K562 (cell line): Measurements from ENCODE around the gene MPZL1. TPM values are rescaled to one million over a fixed set of nuclear protein-coding genes. Genes with fewer than 3 reads are reported as not detected.

Experiments
- C11orf30 ChIP-seq: fragments of 450-650 bp; IDR thresholded peaks from 2 replicates; pipeline ENCODE4 v1.6.1; 2016; ENCODE audit warnings: low read depth, mild to moderate bottlenecking
- CBX8 ChIP-seq: fragments of 200-600 bp; sonication (generic); IDR thresholded peaks from 2 replicates; pipeline ENCODE4 v1.6.1; 2012; ENCODE audit warnings: borderline replicate concordance, mixed run types, low read depth, mild to moderate bottlenecking, moderate library complexity, mixed read lengths, low read length, control low read depth, inconsistent platforms; ENCODE audit not compliant: poor library complexity, severe bottlenecking; ENCODE audit errors: extremely low read depth
- CEBPB ChIP-seq: fragments of 450-650 bp; IDR thresholded peaks from 2 replicates; pipeline ENCODE4 v1.6.1; 2016; ENCODE audit warnings: missing genetic modification characterization, missing compliant biosample characterization
- ELF4 ChIP-seq: fragments of 450-650 bp; formaldehyde crosslinking; IDR thresholded peaks from 2 replicates; pipeline ENCODE4 v1.4.0; 2022; ENCODE audit warnings: missing genetic modification characterization
- HLTF ChIP-seq: fragments of 450-650 bp; IDR thresholded peaks from 2 replicates; pipeline ENCODE4 v1.6.1; 2016
- ILF3 ChIP-seq: fragments of 450-650 bp; IDR thresholded peaks from 2 replicates; pipeline ENCODE4 v1.6.1; 2018; ENCODE audit warnings: antibody characterized with exemption, mild to moderate bottlenecking, moderate library complexity, borderline replicate concordance
- MIER1 ChIP-seq: fragments of 450-650 bp; IDR thresholded peaks from 2 replicates; pipeline ENCODE4 v1.6.1; 2016; ENCODE audit warnings: antibody characterized with exemption, mild to moderate bottlenecking, low read depth
- NR1H2 ChIP-seq: sonication (generic); formaldehyde crosslinking; IDR thresholded peaks from 2 replicates; pipeline ENCODE4 v1.4.0; 2020; ENCODE audit warnings: mild to moderate bottlenecking, missing genetic modification reagents
- NR3C1 ChIP-seq: sonication (generic); formaldehyde crosslinking; IDR thresholded peaks from 2 replicates; pipeline ENCODE4 v1.8.1; 2022; ENCODE audit warnings: missing genetic modification reagents
- THRAP3 ChIP-seq: fragments of 450-650 bp; IDR thresholded peaks from 2 replicates; pipeline ENCODE4 v1.6.1; 2016; ENCODE audit warnings: mild to moderate bottlenecking, inconsistent platforms, borderline replicate concordance
- TSC22D4 ChIP-seq: fragments of 450-650 bp; IDR thresholded peaks from 2 replicates; pipeline ENCODE4 v1.6.1; 2016; ENCODE audit warnings: missing genetic modification characterization, missing biosample characterization, control low read depth
- ZNF316 ChIP-seq: fragments of 450-650 bp; IDR thresholded peaks from 2 replicates; pipeline ENCODE4 v1.6.1; 2016
- ZNF551 ChIP-seq: fragments of 250-450 bp; sonication (Bioruptor Pico); IDR thresholded peaks from 2 replicates; pipeline ENCODE4 v1.5.0; 2021; ENCODE audit warnings: mild to moderate bottlenecking, moderate library complexity
- polyA plus RNA-seq, 8 experiments: library from polyadenylated mRNA; depleted of rRNA in 4 of 8; stranded (reverse) in 5 of 8; unstranded in 3 of 8; fragments of >200 nt; fragmentation: Nextera tagmentation in 2 of 8; fragmentation: Illumina TruSeq in 1 of 8; extraction: Ambion mirVana in 2 of 8; extraction: Trizol in 1 of 8; gene quantifications; 2 replicates each; pipeline versions ENCODE4 v1.2.1 to v1.2.3, GENCODE V29; 2011 to 2014; ENCODE audit warnings: inconsistent platforms in 1 of 8, missing spikeins in 1 of 8
- total RNA-seq, 7 experiments: library from RNA; depleted of rRNA in 6 of 7; stranded (reverse); fragments of >200 nt in 6 of 7; fragmentation: Illumina TruSeq in 2 of 7; extraction: Trizol in 2 of 7; gene quantifications; 2 replicates each; pipeline versions ENCODE4 v1.2.1 to v1.2.3, GENCODE V29; 2011 to 2021; ENCODE audit warnings: low replicate concordance in 1 of 7
- TF ChIP-seq, protein P1 (sequence below): fragments of 250-450 bp; sonication (Bioruptor Pico); IDR thresholded peaks from 2 replicates; pipeline ENCODE4 v1.5.1; 2021; ENCODE audit warnings: mild to moderate bottlenecking
- TF ChIP-seq, protein P2 (sequence below): fragments of 450-650 bp; IDR thresholded peaks from 2 replicates; pipeline ENCODE4 v1.6.1; 2016
- TF ChIP-seq, protein P3 (sequence below), 3 experiments: IDR thresholded peaks in 2 of 3; conservative IDR thresholded peaks in 1 of 3; 2 replicates each; pipeline ENCODE4 v1.5.1; 2011 to 2012; ENCODE audit warnings: low read length in 3 of 3, mild to moderate bottlenecking in 3 of 3, control low read depth in 2 of 3, improper control_type of control experiment in 1 of 3, inconsistent platforms in 1 of 3, low read depth in 1 of 3, mixed read lengths in 1 of 3, moderate library complexity in 1 of 3; ENCODE audit not compliant: insufficient read depth in 2 of 3
- TF ChIP-seq, protein P4 (sequence below), 2 experiments: fragments of 450-650 bp; IDR thresholded peaks; 2 replicates each; pipeline ENCODE4 v1.6.1; 2016; ENCODE audit warnings: mild to moderate bottlenecking in 2 of 2, borderline replicate concordance in 1 of 2, low read depth in 1 of 2, moderate library complexity in 1 of 2

The MPZL1 gene
- total and polyA plus RNA-seq, 9 of the 15 experiments (the other 6 are each of a cell fraction or from before 2014, with no cell fraction given), result 14.5 to 153 (median 66.5) TPM

DNA sequence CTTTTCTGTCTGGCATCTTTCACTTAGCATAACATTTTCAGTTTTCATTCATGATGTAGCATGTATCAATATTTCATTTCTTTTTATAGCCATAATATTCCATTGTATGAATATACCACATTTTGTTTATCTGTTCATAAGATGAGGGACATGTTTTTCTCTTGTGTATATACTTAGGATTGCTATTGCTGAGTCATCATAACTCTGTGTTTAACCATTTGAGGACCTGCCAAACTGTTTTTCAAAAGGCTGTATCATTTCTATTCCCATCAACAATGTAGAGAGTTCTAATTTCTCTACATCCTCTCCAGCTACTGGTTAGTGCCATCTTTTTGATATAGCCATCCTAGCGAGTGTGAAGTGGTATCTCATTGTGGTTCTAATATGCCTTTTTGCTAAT lies 26.2 kb downstream of the MPZL1 start (continued):
- TF ChIP-seq, protein P1, sequence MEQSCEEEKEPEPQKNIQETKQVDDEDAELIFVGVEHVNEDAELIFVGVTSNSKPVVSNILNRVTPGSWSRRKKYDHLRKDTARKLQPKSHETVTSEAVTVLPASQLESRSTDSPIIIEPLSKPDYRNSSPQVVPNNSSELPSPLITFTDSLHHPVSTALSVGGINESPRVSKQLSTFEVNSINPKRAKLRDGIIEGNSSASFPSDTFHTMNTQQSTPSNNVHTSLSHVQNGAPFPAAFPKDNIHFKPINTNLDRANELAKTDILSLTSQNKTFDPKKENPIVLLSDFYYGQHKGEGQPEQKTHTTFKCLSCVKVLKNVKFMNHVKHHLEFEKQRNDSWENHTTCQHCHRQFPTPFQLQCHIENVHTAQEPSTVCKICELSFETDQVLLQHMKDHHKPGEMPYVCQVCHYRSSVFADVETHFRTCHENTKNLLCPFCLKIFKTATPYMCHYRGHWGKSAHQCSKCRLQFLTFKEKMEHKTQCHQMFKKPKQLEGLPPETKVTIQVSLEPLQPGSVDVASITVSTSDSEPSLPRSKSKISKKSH (CRISPR knock-in tag), result no peak
- no peak for TF ChIP-seq ILF3
- no peak for TF ChIP-seq TSC22D4 (tag)
- no peak for TF ChIP-seq CBX8
- no peak for TF ChIP-seq THRAP3
- TF ChIP-seq, protein P2, sequence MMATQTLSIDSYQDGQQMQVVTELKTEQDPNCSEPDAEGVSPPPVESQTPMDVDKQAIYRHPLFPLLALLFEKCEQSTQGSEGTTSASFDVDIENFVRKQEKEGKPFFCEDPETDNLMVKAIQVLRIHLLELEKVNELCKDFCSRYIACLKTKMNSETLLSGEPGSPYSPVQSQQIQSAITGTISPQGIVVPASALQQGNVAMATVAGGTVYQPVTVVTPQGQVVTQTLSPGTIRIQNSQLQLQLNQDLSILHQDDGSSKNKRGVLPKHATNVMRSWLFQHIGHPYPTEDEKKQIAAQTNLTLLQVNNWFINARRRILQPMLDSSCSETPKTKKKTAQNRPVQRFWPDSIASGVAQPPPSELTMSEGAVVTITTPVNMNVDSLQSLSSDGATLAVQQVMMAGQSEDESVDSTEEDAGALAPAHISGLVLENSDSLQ, result peak; percentile 60
- TF ChIP-seq ZNF316, result peak; percentile 100
- TF ChIP-seq ELF4 (CRISPR knock-in tag), result no peak
- no peak for TF ChIP-seq MIER1
- no peak for TF ChIP-seq CEBPB (tag)
- TF ChIP-seq NR3C1 (CRISPR knock-in tag), result no peak
- TF ChIP-seq ZNF551 (CRISPR knock-in tag), result no peak
- TF ChIP-seq, protein P3, sequence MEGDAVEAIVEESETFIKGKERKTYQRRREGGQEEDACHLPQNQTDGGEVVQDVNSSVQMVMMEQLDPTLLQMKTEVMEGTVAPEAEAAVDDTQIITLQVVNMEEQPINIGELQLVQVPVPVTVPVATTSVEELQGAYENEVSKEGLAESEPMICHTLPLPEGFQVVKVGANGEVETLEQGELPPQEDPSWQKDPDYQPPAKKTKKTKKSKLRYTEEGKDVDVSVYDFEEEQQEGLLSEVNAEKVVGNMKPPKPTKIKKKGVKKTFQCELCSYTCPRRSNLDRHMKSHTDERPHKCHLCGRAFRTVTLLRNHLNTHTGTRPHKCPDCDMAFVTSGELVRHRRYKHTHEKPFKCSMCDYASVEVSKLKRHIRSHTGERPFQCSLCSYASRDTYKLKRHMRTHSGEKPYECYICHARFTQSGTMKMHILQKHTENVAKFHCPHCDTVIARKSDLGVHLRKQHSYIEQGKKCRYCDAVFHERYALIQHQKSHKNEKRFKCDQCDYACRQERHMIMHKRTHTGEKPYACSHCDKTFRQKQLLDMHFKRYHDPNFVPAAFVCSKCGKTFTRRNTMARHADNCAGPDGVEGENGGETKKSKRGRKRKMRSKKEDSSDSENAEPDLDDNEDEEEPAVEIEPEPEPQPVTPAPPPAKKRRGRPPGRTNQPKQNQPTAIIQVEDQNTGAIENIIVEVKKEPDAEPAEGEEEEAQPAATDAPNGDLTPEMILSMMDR (IDR thresholded peaks at IDR 0.05 in 2 of 3, conservative IDR thresholded peaks at IDR 0.05 in 1 of 3; ENCODE audit: insufficient read depth in 2 of 3, low read depth in 1 of 3, low read length in 3 of 3), result no peak
- TF ChIP-seq HLTF, result no peak
- TF ChIP-seq, protein P4, sequence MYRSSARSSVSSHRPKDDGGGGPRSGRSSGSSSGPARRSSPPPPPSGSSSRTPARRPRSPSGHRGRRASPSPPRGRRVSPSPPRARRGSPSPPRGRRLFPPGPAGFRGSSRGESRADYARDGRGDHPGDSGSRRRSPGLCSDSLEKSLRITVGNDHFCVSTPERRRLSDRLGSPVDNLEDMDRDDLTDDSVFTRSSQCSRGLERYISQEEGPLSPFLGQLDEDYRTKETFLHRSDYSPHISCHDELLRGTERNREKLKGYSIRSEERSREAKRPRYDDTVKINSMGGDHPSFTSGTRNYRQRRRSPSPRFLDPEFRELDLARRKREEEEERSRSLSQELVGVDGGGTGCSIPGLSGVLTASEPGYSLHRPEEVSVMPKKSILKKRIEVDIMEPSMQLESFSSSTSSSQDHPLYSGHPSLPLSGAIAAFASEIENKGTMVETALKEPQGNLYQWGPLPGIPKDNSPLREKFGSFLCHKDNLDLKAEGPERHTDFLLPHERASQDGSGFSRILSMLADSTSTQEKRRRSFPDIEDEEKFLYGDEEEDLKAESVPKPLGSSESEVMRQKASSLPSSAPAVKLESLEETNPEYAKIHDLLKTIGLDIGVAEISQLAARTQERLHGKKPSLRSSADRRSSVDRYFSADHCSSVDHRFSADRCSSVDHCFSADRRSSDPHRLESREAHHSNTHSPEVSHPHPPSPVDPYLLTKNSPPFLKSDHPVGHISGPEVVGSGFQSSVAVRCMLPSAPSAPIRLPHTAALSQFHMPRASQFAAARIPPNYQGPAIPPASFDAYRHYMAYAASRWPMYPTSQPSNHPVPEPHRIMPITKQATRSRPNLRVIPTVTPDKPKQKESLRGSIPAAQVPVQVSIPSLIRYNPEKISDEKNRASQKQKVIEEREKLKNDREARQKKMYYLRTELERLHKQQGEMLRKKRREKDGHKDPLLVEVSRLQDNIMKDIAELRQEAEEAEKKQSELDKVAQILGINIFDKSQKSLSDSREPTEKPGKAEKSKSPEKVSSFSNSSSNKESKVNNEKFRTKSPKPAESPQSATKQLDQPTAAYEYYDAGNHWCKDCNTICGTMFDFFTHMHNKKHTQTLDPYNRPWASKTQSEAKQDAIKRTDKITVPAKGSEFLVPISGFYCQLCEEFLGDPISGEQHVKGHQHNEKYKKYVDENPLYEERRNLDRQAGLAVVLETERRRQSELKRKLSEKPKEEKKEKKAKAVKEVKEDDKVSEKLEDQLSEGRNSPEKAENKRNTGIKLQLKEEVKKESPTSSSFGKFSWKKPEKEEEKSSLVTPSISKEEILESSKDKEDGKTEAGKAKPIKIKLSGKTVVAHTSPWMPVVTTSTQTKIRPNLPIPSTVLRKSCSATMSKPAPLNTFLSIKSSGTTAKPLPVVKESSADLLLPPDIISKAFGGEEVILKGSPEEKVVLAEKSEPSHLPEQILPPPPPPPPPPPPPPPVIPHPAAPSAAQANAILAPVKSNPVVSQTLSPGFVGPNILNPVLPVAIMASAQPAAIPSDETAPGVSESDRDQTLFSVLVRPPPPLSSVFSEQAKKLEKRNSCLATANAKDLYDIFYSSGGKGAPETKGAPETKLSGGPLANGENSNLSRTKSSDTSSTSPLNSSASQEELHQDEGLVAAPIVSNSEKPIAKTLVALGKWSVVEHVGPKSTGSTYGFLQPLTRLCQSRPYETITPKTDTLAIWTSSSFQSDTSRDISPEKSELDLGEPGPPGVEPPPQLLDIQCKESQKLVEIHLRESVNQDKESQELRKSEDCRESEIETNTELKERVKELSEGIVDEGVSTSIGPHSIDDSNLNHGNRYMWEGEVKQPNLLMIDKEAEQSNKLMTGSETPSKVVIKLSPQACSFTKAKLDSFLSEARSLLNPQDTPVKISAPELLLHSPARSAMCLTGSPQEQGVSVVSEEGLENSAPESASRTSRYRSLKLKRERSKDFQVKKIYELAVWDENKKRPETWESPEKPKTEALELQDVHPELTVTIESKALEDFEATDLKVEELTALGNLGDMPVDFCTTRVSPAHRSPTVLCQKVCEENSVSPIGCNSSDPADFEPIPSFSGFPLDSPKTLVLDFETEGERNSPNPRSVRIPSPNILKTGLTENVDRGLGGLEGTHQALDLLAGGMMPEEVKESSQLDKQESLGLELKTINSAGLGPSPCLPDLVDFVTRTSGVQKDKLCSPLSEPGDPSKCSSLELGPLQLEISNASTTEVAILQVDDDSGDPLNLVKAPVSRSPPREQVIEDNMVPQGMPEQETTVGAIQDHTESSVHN (IDR thresholded peaks at IDR 0.05; ENCODE audit: borderline replicate concordance in 1 of 2, low read depth in 1 of 2), result no peak
- peak; percentile 100 for TF ChIP-seq C11orf30
- no peak for TF ChIP-seq NR1H2 (CRISPR knock-in tag)
